H1 (cell line): ENCODE data around the gene ABCA5. TPM values are rescaled to one million over a fixed set of nuclear protein-coding genes. Genes with fewer than 3 reads are reported as not detected.

Source experiments
- CHD7 ChIP-seq: fragments of 300-600 bp; sonication (generic); IDR thresholded peaks from 2 replicates; pipeline ENCODE4 v1.7.1; 2012; ENCODE audit warnings: low read length, moderate library complexity, mild to moderate bottlenecking, inconsistent platforms; ENCODE audit not compliant: insufficient replicate concordance
- SIN3A ChIP-seq, 2 experiments: IDR thresholded peaks in 1 of 2; conservative IDR thresholded peaks in 1 of 2; 2 replicates each; pipeline ENCODE4 v1.6.1; 2011 to 2012; ENCODE audit warnings: low read length in 2 of 2, improper control_type of control experiment in 1 of 2, low read depth in 1 of 2, mild to moderate bottlenecking in 1 of 2
- ZNF274 ChIP-seq: IDR thresholded peaks from 2 replicates; pipeline ENCODE4 v1.7.0; 2012; ENCODE audit warnings: low read length, borderline replicate concordance; ENCODE audit errors: extremely low read depth
- polyA plus RNA-seq, 7 experiments: library from polyadenylated mRNA; depleted of rRNA in 3 of 7; stranded (reverse) in 5 of 7; unstranded in 2 of 7; fragments of >200 nt in 5 of 7; fragments of 200-250 nt in 2 of 7; gene quantifications; 1 replicate in 5 of 7; 2 replicates in 1 of 7; 4 replicates in 1 of 7; pipeline versions ENCODE4 v1.2.1 to v1.2.3, GENCODE V29; 2011 to 2013; ENCODE audit warnings: missing spikeins in 2 of 7, mixed read lengths in 2 of 7
- total RNA-seq: library from RNA; stranded (reverse); fragmentation: NEBNext Ultra II Directional; extraction: Animal tissue kit (Norgen Biotek cat#: 25700); gene quantifications from 2 replicates; pipeline ENCODE4 v1.2.1, GENCODE V29; 2021

Gene ABCA5
- total and polyA plus RNA-seq, 2 of the 8 experiments (the other 6 are each of a cell fraction or from before 2014, with no cell fraction given) = 1.3 to 4.1 TPM

- TF ChIP-seq SIN3A (conservative IDR thresholded peaks at IDR 0.05 in 1 of 2, IDR thresholded peaks at IDR 0.05 in 1 of 2; ENCODE audit: low read depth in 1 of 2, low read length in 2 of 2) (no peak), ZNF274 (no peak), CHD7 (no peak)
Observed at GRCh38 chr17:69348429-69348828, 21.5 kb upstream of the ABCA5 start (continued).
